GM19438 (cell line): ENCODE data around the gene GYG1.
"Not testable (repeated sequence)": the region's sequence is repeated elsewhere in the genome, so short reads cannot be mapped to it uniquely, and the experiment has no call there.

Experiments used
- ATAC-seq: cut with Tn5 transposase; IDR thresholded peaks from one replicate; pipeline ENCODE4 v1.9.1; 2021; ENCODE audit warnings: low read depth; ENCODE audit not compliant: unreplicated experiment

Gene GYG1

DNA sequence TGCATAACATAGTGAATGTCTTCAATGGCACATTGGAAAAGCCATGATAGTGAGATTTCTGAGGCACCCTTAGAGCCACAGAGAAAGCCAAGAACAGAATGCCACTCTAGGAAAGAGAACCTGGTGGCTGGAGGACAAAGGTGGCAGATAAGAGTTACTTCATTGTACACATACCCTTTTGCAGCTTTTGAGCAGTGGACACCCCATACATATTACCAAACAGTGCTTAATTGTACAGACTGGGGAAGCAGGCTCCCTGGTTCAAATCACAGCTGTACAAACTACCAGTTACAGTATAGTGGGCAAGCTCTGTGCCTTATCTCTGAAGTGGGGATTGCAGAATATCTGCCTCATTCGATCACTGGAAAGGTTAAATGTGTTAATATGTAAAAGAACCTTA lies 10.1 kb upstream of the GYG1 start:
- no peak for ATAC-seq

DNA sequence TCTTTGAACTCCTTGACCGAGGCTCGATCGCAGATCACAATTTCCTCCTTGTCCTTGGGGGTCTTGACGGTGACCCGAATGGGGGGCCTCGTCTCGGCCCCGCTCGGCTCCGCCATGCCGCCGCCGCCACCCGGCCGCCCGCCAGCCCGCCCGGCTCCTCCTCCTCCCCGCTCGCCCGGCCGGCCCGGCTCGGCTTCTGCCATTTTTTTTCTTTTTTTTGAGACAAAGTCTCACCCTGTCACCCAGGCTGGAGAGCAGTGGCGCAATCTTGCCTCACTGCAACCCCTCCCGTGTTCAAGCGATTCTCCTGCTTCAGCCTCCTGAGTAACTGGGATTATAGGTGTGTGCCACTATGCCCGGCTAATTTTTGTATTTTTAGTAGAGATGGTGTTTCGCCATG lies 3.8 kb upstream of the GYG1 start:
- ATAC-seq, result not testable (repeated sequence)

DNA sequence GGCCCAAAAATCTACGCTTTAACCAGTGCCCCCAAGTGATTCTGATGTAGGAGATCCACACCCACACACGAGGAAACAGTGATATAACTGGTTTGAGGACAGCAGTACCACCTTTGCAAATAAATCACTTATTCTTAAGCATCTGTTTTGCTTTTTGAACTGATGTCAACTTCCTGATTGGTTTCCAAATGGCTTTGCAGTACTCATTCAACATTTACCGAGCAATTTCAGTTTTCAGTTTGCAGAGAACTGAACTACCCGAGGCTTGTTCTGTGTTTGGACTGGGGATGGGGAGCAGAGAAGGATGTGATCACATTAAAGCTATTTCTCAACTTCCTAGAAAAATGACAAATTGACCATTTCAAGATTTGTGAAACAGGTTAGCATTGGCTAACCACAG lies 1.1 kb upstream of the GYG1 start:
- ATAC-seq, result peak; percentile 42

DNA sequence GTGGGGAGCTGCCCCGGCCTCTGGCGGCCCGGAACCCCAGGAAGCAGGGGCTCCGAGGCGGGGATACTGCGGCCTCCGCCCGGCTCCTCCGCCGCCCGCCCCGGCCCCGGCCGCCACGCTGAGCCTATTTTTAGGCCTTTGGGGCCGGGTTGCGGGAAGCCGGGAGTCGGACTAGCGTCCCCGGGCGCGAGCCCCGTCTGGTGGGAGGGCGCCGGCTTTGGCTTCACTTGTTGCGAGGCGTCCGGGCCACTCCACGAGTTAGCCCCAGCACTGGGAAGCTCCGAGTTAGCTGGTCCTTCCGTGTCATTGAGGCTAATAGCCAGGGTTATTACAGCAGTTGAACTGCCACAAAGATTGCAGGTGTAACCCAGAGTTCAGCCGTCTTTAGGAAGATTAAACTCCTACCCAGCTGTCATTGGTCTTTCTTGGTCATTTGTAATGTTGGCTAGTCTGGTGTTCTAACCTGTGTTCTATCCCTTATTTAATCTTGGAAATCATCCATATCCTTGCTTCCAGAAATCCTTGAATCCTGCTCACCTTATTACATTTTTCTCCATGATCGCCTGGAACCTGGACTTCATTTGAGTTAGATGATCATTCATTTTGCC lies 791 bp downstream of the GYG1 start:
- peak; percentile 18 for ATAC-seq

DNA sequence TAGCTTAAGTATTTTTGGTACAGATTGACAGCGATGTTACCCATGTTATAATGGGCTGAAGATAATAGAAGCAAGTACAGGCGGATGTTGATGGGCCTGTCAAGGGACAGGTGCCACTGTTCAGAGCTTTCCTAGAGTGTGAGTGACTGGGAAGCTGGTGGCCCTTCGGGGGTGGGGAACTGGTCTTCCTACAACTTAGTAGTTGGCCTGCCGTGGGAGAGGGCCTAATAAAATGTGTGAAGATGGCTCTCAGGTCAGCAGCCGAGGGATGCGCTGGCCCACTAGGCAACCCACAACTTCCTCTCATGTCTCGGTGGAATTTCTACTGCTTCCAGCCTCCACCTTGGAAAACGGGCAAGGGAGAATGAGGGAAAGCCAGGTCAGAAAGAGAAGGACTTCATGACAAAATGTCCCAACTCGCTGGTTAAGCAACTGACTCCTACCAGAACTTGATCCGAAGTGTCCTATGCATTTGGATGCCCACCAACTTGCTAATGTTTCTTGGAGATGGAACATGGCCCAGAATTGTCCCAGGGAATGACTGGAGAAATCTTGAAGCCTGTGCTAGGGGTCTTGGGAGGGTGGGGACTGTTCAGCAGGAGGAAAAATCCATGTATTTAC lies 1.4 kb downstream of the GYG1 start:
- ATAC-seq, result no peak

DNA sequence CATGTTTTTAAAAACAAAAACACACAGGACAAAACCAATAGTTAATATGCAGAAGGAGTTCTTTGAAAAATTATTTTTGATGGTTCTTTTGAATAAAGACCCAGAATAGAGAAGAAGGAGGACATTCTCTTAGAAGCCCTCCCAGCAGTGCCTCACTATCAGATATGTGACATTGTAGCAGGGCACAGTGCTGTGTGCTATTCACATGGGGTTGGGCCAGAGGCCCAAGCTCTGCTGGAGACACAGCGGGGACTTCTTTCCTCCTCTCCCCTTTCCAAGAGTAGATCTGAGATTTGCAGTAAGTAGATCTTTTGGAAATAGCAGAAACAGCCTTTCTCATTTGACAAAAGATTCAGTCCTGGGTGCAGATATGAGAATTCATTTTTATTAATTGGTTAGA lies 6.3 kb downstream of the GYG1 start:
- ATAC-seq, result no peak

DNA sequence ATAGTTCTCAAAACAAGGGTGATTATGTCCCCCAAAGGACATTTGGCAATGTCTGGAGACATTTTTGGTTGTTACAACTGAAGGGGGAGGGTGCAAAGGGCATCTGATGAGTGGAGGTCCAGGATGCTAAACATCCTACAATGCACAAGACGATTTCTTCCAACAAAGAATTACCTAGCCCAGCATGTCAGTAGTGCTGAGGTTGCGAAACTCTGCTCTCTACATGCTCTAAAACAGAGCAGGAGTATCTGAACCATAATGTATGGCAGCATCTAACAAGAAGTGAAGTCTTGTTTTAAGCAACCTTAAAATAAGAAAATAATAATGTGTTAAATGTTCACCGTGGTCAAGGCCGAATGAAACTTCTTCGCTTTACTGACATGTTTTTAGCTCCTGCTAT lies 7.0 kb downstream of the GYG1 start:
- ATAC-seq, result no peak

DNA sequence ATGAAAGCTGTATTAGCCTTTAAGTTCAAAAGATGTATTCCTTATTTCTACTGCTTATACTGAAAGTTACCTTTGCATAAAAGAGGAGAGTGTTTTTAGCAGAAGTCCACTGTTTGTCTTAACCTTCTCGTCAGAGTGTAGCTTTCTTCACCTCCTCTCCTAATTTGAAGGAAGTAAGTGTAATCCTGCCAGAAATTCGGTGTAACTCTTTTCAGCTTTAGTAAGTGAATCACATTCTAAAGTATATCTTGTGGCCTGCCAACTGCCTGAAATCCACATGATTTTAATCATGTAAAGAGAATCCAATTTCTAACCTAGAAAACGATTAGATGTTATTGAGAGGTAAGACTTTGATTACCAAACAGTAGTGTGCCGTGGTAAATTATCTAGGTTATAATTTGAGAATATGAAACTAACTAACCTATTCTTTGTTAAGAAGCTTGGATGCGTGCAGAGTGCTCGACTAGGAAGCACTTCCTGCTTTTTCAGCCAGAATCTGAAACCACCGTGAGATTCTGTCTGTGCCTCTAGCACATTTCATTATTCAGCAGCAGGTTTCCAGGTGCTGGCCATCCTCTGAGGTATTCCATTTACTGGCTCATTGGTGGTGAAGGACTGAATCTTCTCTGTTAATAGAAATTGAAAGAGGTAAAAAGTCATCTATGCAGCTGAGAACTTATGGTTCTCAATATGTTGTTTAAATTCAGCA lies 7.5 kb downstream of the GYG1 start:
- ATAC-seq, result no peak

DNA sequence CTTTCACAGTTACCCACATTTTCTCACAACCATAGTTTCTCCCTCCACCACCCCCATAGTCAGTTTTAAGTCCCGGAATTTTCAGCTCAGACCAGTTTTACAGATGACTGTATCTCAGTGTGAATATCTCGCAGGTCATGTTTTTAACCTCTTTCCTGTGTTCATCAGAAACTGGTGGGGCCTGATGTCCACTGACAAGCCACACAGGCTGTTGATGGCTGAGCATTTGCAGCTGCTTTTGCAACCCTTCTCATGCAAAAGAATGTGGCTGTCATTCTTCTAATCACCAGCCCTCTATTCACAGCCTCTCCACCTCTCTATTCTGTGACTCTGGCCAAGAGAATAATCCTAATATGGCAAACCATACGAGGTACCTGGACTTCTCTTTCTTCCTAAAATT lies 8.5 kb downstream of the GYG1 start:
- no peak for ATAC-seq

DNA sequence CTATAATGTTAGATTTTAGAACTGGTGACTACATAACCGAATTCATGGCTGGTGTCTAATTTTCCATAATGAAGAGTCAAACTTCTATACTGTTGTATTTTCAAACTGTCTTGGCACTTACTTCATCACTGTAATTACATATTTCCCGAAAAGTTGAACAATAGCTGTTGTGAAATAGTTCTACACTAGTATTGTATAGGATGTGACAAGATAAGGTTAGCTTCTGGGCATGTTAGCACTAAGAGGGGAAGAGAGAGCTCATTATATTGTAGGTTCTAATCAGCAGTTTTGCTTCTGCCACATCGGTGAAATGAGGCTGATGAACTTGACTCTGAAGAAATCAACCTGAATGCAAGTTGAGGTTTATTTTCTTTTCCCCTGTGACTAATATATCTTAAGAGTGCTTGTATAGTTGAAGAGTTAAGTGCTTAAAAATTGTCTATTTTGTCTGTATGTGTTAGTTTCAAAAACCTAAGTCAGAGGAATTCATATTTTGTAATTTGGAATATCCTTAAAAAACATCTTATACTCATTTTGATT lies 8.9 kb downstream of the GYG1 start:
- ATAC-seq, result no peak

DNA sequence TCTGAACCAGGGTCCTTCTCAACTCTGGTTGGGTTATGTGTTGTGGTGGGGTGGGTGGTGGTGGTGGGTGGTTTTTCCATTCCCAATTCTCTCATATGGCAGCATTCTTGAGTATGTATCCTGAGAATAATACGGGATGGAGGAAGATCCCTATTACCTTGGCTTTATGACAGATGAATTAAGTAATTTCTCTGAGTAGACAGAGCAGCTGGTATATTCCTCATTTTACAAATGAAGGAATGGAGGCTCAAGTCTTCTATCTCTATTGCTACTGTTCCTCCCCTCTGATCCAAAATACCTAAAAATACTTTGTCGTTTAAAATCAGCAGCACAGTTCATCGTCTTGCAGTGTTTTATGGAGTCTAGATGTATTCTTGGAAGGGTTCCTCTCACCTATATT lies 10.4 kb downstream of the GYG1 start:
- ATAC-seq, result no peak

DNA sequence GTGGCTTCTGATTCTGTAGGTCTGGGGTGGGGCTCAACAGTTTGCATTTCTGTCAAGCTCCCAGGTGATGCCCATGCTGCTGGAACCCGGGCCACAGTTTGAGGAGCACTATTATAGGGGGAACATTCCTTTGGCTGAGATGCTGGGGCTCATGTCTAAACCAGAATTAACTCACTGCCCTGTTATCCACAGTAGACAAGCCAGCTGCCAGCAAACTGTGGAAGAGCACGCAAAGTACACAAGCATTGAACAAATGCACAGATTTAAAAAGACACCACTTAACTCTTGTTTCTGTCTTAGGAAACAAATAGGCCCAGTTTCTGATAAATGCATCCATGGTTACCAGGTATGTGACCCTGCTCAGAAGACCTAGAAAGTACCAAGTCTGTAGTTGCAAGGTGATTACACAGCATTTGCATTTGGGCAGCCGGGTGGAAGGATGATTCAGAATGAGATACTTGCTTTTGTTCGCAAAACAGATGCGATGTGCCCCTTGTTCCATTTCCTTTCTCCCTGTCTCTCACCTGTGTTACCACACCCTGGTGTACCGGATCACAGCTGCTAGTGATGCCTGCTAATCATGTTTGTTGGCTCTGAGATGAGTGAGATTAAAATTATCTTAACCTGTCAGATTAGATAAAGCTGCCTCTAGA lies 12.4 kb downstream of the GYG1 start:
- ATAC-seq, result peak; percentile 67

DNA sequence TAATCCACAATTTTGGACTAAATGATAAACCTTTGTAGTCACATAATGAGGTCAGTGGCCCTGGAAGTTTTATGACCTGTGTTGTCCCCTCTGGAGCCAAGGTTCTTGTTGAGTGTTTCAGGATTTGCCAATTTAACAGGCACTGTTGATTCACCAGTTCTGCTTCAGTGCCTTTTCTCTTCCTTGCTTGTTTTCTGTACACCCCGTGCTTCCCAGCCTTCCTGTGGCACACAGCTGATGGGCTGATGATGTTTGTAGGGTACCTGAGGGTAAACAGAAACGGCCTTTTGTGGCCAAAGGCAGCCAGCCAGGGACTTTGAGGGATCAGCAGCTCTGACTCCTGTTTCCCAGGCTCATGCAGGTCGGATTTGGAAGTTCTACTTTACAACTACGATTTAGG lies 13.3 kb downstream of the GYG1 start:
- ATAC-seq, result no peak

DNA sequence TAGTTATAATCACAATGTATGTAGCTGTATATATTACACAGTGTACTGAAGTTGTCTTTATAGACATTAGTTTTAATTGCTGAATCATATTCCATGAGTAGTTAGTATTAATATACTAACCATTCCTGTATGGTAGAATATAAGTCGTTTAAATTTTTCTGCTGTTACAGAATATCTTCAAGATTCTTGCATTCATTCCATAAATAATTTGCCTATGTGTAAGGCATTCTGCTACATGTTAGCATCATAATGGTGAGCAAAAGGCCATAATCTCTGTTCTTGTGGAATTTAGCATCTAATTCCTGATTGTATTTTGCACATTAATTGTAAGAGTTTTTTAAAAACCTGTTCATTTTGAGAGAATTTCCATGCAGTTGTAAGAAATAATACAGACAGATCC lies 14.1 kb downstream of the GYG1 start:
- ATAC-seq, result no peak

DNA sequence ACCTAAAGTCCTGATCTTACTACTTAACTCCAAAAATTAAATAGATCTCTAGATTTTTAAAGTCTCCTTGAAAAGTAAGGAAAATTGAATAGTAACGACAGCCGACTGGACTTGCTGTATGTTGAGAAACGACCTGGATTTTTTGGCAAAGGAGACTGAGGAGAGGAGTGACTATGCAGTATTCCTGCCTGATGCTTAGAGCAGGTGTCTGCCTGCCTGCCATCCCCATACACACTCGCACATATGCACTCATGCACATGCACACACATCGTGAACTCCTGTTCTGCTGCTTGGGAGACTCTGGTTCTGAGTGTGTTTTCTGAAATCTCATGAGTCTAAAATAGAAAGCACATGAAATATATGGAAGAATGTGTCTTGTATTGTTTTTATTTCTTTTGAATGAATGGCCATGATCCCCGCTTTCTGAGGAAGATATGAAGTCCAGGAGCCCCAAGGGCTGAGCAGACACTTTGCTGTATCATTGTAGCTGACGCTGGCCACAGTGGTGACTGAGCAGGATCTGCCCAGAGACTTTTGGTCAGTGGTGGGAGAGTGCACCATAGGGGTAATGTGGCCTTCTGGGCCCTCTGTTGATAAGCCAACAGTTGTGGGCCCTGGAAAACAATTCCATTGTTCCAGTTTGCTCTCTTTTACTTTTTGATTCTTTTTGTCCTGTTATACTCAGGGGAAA lies 16.4 kb downstream of the GYG1 start:
- ATAC-seq, result no peak

DNA sequence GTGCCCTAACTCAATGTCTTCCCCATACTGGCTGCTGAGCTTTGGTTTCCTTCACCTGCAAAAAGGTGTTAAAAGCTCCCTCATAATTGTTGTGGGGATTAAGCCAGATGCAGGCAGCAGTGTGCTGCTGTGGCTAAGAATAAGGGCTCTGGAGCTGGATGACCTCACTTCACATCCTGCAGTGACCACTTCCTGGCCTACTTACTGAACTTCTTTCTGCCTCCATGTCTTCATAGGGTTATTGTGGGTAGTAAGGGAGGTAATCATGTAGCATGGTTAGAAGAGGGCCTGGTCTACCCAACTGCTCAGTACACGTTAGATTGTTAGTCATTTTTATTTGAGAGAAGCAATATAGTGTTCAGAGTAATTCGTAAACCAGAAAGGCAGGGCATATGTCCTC lies 18.4 kb downstream of the GYG1 start:
- ATAC-seq, result peak; percentile 78

DNA sequence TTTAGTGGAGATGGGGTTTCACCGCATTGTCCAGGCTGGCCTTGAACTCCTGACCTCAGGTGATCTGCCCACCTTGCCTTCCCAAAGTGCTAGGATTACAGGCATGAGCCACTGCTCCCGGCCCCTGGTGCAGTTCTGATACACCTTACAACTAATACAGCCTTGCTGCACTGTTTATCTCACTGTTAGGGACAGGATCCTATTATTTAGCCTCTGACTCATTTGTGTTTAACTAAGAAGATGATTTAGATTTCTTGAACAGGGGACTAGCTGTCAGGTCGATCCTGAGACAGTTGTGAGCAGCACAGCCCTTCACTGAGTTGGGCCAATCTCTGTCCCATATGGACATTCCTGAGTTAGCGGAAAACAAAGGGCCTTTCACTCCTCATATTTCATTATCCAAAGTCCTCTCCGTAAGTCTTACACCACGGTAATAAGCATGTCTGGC lies 19.2 kb downstream of the GYG1 start:
- ATAC-seq, result no peak

DNA sequence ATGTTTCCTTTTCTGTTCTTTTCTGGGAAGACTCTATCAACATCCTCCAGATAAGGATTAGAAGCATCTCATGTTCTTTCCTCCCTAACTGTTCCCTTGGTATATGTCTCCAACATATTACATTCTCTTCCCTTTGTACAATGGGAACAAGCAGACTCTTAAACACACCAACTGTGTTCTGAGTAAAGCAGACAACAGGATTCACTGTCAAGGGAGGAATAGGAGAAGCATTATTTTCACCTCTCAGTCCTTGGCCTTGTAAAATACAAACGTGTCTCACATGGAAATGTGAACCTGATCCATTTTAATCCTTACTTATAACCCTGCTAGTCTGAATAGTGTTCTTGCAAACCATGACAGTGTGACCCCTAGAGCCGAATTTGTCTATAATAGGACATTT lies 19.6 kb downstream of the GYG1 start:
- no peak for ATAC-seq

DNA sequence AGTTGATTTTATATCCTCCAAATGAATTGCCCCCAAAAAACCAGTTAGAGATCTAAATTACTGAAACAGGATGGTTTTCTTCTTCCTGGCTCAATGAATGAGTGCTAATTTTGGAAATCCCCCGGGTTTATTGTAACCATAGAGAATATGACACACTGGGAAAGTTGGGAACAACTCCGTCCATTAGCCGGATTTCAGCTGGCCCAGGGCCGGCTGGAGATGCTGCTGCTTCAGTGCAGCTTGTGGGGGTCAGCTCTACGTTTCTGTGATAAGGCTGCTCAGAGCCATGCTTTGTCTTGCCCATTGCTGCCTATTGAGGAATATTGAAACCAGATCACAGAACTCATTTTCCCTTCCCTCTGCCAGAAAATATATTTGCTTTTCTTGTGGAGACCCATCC lies 20.3 kb downstream of the GYG1 start:
- no peak for ATAC-seq

DNA sequence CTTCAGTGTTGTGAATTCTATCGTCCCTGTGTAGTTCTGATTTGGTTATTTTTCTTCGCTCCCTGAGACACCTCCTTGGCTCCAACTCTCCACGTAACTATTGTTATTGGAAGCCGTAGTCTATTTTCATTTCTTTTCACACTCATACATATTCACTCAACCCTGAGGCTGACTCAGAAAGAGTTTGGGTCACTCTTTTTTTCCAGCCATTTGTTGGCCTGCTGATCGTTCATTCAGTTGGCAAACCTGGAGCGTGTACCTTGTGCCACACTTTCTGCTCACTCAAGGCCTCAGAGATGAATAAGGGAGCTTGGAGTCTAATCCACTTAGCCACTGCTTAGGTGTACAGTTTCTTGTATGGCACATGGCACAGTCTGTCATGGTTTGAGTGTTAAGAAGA lies 22.4 kb downstream of the GYG1 start:
- no peak for ATAC-seq

DNA sequence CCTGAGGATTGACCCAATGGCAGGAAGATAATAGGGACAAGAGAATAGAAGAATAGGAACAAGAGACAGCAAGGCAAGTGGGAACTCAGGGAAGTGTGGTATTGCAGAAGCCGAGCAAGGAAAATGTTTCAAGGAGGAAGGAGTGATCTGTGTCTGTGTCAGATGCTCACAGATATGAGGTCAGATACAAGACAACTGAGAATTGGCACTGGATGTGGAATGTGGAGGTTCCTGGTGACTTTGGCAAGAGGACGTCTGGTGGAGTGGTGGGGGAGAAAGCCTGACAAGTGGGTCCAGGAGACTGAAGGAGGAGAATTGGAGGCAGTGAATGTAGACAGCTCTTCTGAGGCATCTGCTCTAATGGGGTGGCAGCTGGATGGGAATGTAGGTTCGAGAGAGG lies 24.1 kb downstream of the GYG1 start:
- no peak for ATAC-seq
